Spleen (tissue), 11 donors: ENCODE results near the gene CUX1. TPM values are rescaled to one million over a fixed set of nuclear protein-coding genes. Genes with fewer than 3 reads are reported as not detected.

ENCODE experiments used
- DNase-seq: peaks from one replicate; pipeline ENCODE4 v3.0.0-alpha.2; 2020
- H3K27ac ChIP-seq, 8 donors: fragments of 200-600 bp; sonication (generic) in 7 of 8; 1 replicate in 4 of 8; 2 replicates in 4 of 8; pipeline versions ENCODE4 v1.5.0 to v1.8.0; 2016 to 2021; ENCODE audit warnings: inconsistent platforms in 4 of 8, mild to moderate bottlenecking in 4 of 8, moderate library complexity in 1 of 8
- H3K27me3 ChIP-seq, 7 donors: fragments of 200-600 bp; sonication (generic) in 6 of 7; replicated peaks in 1 of 7; 1 replicate in 4 of 7; 2 replicates in 3 of 7; pipeline versions ENCODE4 v1.5.0 to v1.8.0; 2016 to 2021; ENCODE audit warnings: inconsistent platforms in 3 of 7, mild to moderate bottlenecking in 1 of 7
- H3K36me3 ChIP-seq, 6 donors: fragments of 200-600 bp; sonication (generic) in 5 of 6; 1 replicate in 4 of 6; 2 replicates in 2 of 6; pipeline versions ENCODE4 v1.5.0 to v1.8.0; 2016 to 2021; ENCODE audit warnings: inconsistent platforms in 2 of 6
- H3K4me1 ChIP-seq, 6 donors: fragments of 200-600 bp; sonication (generic) in 5 of 6; 1 replicate in 3 of 6; 2 replicates in 3 of 6; pipeline versions ENCODE4 v1.5.0 to v1.8.0; 2016 to 2021; ENCODE audit warnings: inconsistent platforms in 3 of 6
- H3K4me3 ChIP-seq, 8 donors: fragments of 200-600 bp; sonication (generic) in 7 of 8; 1 replicate in 4 of 8; 2 replicates in 4 of 8; pipeline versions ENCODE4 v1.5.0 to v1.8.0; 2016 to 2021; ENCODE audit warnings: inconsistent platforms in 4 of 8, mild to moderate bottlenecking in 4 of 8, moderate library complexity in 2 of 8
- H3K9me3 ChIP-seq, 8 donors: fragments of 200-600 bp; sonication (generic) in 7 of 8; 1 replicate in 4 of 8; 2 replicates in 4 of 8; pipeline versions ENCODE4 v1.5.0 to v1.8.0; 2016 to 2021; ENCODE audit warnings: inconsistent platforms in 4 of 8
- CTCF ChIP-seq, 11 experiments: fragments of 200-600 bp in 7 of 11; fragments of 450-650 bp in 4 of 11; sonication (generic) in 4 of 11; IDR thresholded peaks in 8 of 11; conservative IDR thresholded peaks in 3 of 11; 1 replicate in 7 of 11; 2 replicates in 4 of 11; pipeline versions ENCODE4 v1.4.0 to v1.8.0; 2016 to 2021; ENCODE audit warnings: antibody characterized with exemption in 11 of 11, inconsistent platforms in 4 of 11, mild to moderate bottlenecking in 1 of 11
- POLR2A ChIP-seq, 3 donors: fragments of 450-650 bp; IDR thresholded peaks; one replicate each; pipeline ENCODE4 v1.5.1; 2017; ENCODE audit warnings: antibody characterized with exemption in 3 of 3, mild to moderate bottlenecking in 1 of 3
- POLR2AphosphoS5 ChIP-seq, 3 donors: sonication (generic); formaldehyde crosslinking; IDR thresholded peaks; one replicate each; pipeline ENCODE4 v1.5.1; 2017; ENCODE audit warnings: antibody characterized with exemption in 3 of 3
- WGBS, 5 donors: extraction: QIAGEN DNeasy Blood & Tissue Kit in 3 of 5; methylation state at CpG; one replicate each; pipeline versions ENCODE4 v1.1.5 to v1.1.7; 2013 to 2018; 5-methylcytosine and 5-hydroxymethylcytosine counted together
- intact Hi-C: fragments of 100-400 bp; cut with DNase I; formaldehyde crosslinking; loops from one replicate; pipeline ENCODE4 v1.15.0; 2023; ENCODE audit warnings: low total_unique reads
- polyA plus RNA-seq, 3 donors: library from polyadenylated mRNA; stranded (reverse); fragments of 200-250 nt; gene quantifications; one replicate each; pipeline ENCODE4 v1.2.1, GENCODE V29; 2013
- total RNA-seq, 7 donors: library from RNA; depleted of rRNA in 3 of 7; stranded (reverse); fragments of >200 nt in 3 of 7; fragmentation: NEBNext Ultra II Directional in 4 of 7; extraction: Animal tissue kit (Norgen Biotek cat#: 25700) in 4 of 7; gene quantifications; one replicate each; pipeline versions ENCODE4 v1.1.0 to v1.2.1, GENCODE V29; 2016 to 2021
- donor health status: healthy with polysubstance abuse.
- donor health status: DM: no; HTN: no; CAD: no; lungs with moderate emphysema.
- donor health status: DM: no; HTN: no; CAD: no.
- donor health status: Bipolar disorder and iron deficiency.
- donor health status: healthy.
- donor health status: DM: no; HTN: no; CAD: no.
- donor health status: DM: yes; HTN: yes; CAD: no.

The CUX1 gene
- total and polyA plus RNA-seq, 10 donors: 9.1 to 95.8 (median 61.9) TPM

DNA sequence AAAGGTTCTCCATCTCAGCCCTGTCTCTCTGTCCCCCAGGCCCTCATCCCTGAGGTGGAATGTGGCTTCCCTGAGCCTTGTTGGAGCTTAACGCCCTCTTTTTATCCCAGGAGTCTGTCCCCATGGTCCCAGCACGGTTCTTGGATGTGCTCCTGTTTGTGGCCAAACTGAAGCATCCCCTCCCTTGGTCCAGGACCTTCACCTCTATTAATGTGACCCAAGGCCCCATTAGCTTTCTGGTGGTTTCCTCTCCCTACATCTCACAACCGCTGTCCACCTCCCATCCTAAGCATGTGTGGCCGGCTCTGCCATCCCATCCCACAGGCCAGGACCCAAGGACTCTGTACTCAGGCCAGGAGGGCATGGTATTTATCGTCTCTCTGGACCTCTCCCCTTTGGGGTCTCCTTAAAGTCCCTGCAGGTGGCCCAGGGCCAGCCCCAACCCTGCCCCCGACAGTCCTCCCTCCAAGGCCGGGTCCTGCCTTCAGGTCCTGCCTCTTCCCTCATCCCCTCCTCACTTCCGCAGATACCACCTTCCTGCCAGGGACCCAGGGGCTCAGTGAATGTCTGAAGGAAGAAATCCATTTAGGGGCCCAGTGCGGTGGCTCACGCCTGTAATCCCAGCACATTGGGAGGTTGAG lies 453.9 kb downstream of the CUX1 start:
- no peak for DNase-seq
- 88 to 97% (median 93%) methylated on average over 10 of the region's 10 CpGs for WGBS, 5 donors
- Histone ChIP-seq H3K27ac (no peak overlapping the region), H3K4me1 (peaks cover 0 to 8% (median 3%) of the 10 kb centered on the region in 6 donors), H3K27me3 (no peaks in the 10 kb centered on the region), H3K9me3 (no peaks in the 10 kb centered on the region), H3K36me3 (no peaks in the 10 kb centered on the region), H3K4me3 (no peak overlapping the region)
- TF ChIP-seq POLR2AphosphoS5 (IDR thresholded peaks at IDR 0.05): no peak
- intact Hi-C loops: no loop called here

DNA sequence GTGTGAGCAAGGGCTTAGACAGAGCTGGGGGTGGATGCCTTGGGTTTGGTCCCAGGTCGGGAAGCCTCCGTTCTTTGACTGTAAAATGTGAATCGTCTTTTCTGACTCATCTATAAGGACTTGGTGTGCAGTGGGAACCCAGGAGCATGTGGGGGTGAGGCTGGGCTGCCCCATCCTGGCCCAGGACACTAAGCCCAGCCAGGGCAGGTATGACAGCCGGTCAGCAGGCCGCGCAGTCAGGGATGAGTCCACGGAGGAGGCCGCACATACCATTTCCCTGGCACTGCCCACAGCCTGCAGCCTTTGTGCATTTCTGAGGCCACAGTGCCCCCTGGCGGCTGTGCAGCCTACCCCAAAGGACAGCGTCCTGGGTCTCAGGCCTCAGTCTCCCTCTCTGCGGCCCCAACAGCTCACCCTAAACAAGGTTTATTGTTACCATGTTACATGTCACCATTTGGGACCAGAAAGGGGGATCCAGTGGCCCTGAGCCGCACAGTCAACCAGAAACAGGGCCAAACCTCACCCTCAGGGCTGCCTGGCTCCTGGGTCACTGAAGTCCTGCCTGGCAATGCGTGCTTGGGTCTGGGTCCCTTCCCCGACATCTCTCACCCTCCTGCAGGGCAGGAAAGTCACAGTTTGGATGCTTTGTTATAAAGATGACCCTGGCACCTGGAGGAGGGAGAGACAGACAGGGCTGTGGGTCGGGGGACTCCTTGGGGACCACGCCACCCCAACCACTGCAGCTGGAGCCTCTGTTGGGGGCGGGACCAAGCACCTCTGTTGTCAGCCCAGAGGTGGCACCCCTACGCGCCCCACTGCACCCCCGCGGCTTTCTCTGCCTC lies 454.9 kb downstream of the CUX1 start:
- H3K9me3 ChIP-seq: no peaks in the 10 kb centered on the region
- DNase-seq: peak; percentile 93
- no peak overlapping the region for H3K27ac ChIP-seq
- WGBS, 5 donors: 47 to 57% (median 53%) methylated on average over 18 to 21 of the region's 21 CpGs
- H3K27me3 ChIP-seq: no peaks in the 10 kb centered on the region
- TF ChIP-seq POLR2AphosphoS5 (IDR thresholded peaks at IDR 0.05) (peak in 1 of 3 donors; percentile 45), CTCF (IDR thresholded peaks at IDR 0.05 in 8 of 11, conservative IDR thresholded peaks at IDR 0.05 in 3 of 11) (peak; percentile 77 to 95 (median 92)), POLR2A (IDR thresholded peaks at IDR 0.05) (no peak)
- intact Hi-C loops: loop anchor here (2.0 kb wide), 1 partner anchor 729 kb away; no protein-coding TSS in a partner anchor
- H3K4me1 ChIP-seq: peaks cover 0 to 8% (median 3%) of the 10 kb centered on the region in 6 donors
- no peaks in the 10 kb centered on the region for H3K36me3 ChIP-seq
- H3K4me3 ChIP-seq: no peak overlapping the region

GRCh38 chr7:102272917-102273748 lies 455.7 kb downstream of the CUX1 start:
- 78 to 95% (median 88%) methylated on average over 8 to 16 of the region's 16 CpGs for WGBS, 5 donors
- Histone ChIP-seq H3K27me3 (no peaks in the 10 kb centered on the region), H3K4me3 (no peak overlapping the region), H3K36me3 (no peaks in the 10 kb centered on the region), H3K4me1 (peaks cover 0 to 8% (median 3%) of the 10 kb centered on the region in 6 donors), H3K27ac (no peak overlapping the region), H3K9me3 (no peaks in the 10 kb centered on the region)
- no peak for TF ChIP-seq CTCF (IDR thresholded peaks at IDR 0.05 in 8 of 11, conservative IDR thresholded peaks at IDR 0.05 in 3 of 11)
- no peak for TF ChIP-seq POLR2A (IDR thresholded peaks at IDR 0.05)
- no peak for DNase-seq
- intact Hi-C loops: loop anchor here (2.0 kb wide), 1 partner anchor 730 kb away; no protein-coding TSS in a partner anchor
